GM23338 (cell line): Measurements from ENCODE around the gene ITPR3. TPM values are rescaled to one million over a fixed set of nuclear protein-coding genes. Genes with fewer than 3 reads are reported as not detected.

ENCODE experiments used
- ATAC-seq: fragments of 200-7000 bp; cut with Tn5 transposase; 3 replicates; pipeline ENCODE4 v1.9.1; 2020
- DNase-seq: peaks from one replicate; pipeline ENCODE4 v3.0.0-alpha.2; 2015; ENCODE audit warnings: low spot score
- H2AFZ ChIP-seq: fragments of 200-600 bp; sonication (generic); 2 replicates; pipeline ENCODE4 v1.8.0; 2016; ENCODE audit warnings: antibody characterized with exemption, mild to moderate bottlenecking, moderate library complexity
- H3F3A ChIP-seq: fragments of 200-600 bp; sonication (generic); replicated peaks from 2 replicates; pipeline ENCODE4 v1.8.0; 2017; ENCODE audit warnings: antibody characterized with exemption, mixed run types, low read depth
- H3K27ac ChIP-seq: fragments of 200-600 bp; sonication (generic); 2 replicates; pipeline ENCODE4 v1.6.1; 2016; ENCODE audit warnings: low read depth
- H3K27me3 ChIP-seq: fragments of 200-600 bp; sonication (generic); 2 replicates; pipeline ENCODE4 v1.8.0; 2016; ENCODE audit warnings: mild to moderate bottlenecking, mixed run types, moderate library complexity; ENCODE audit not compliant: insufficient read depth
- H3K36me3 ChIP-seq: fragments of 200-600 bp; sonication (generic); 2 replicates; pipeline ENCODE4 v1.8.0; 2016; ENCODE audit warnings: mild to moderate bottlenecking; ENCODE audit not compliant: insufficient read depth
- H3K4me1 ChIP-seq: fragments of 200-600 bp; sonication (generic); 2 replicates; pipeline ENCODE4 v1.8.0; 2016; ENCODE audit warnings: mild to moderate bottlenecking, moderate library complexity; ENCODE audit not compliant: insufficient read depth
- H3K4me2 ChIP-seq: fragments of 200-600 bp; sonication (generic); 2 replicates; pipeline ENCODE4 v1.7.1; 2017; ENCODE audit warnings: mixed run types
- H3K4me3 ChIP-seq: fragments of 200-600 bp; sonication (generic); 2 replicates; pipeline ENCODE4 v1.6.1; 2016; ENCODE audit warnings: mixed run types
- H3K79me2 ChIP-seq: fragments of 200-600 bp; sonication (generic); replicated peaks from 2 replicates; pipeline ENCODE4 v1.8.0; 2017; ENCODE audit warnings: mild to moderate bottlenecking; ENCODE audit not compliant: insufficient read depth
- H3K9me2 ChIP-seq: fragments of 200-600 bp; sonication (generic); 2 replicates; pipeline ENCODE4 v1.8.0; 2017; ENCODE audit not compliant: insufficient read depth
- H4K20me1 ChIP-seq: fragments of 200-600 bp; sonication (generic); replicated peaks from 2 replicates; pipeline ENCODE4 v1.8.0; 2017; ENCODE audit warnings: mild to moderate bottlenecking; ENCODE audit not compliant: insufficient read depth
- H3K27ac Mint-ChIP-seq: 2 replicates; pipeline ENCODE4 v1.8.0; 2020; ENCODE audit warnings: inconsistent platforms, mild to moderate bottlenecking, moderate library complexity, mixed read lengths
- H3K27me3 Mint-ChIP-seq: 3 replicates; pipeline ENCODE4 v1.8.0; 2022; ENCODE audit warnings: low read depth, mild to moderate bottlenecking, moderate library complexity, mixed read lengths, inconsistent platforms; ENCODE audit not compliant: insufficient read depth, poor library complexity
- H3K36me3 Mint-ChIP-seq: 3 replicates; pipeline ENCODE4 v1.8.0; 2021; ENCODE audit warnings: low read depth, mild to moderate bottlenecking, inconsistent platforms, moderate library complexity, mixed read lengths
- H3K4me1 Mint-ChIP-seq: 3 replicates; pipeline ENCODE4 v1.8.0; 2020; ENCODE audit warnings: mild to moderate bottlenecking, inconsistent platforms, mixed read lengths
- H3K4me3 Mint-ChIP-seq: 3 replicates; pipeline ENCODE4 v1.8.0; 2021; ENCODE audit warnings: moderate library complexity, mild to moderate bottlenecking, inconsistent platforms, mixed read lengths
- H3K9me3 Mint-ChIP-seq: 3 replicates; pipeline ENCODE4 v1.8.0; 2020; ENCODE audit warnings: moderate library complexity, mild to moderate bottlenecking, inconsistent platforms, mixed read lengths
- CREB1 ChIP-seq: fragments of 250-450 bp; sonication (Bioruptor Pico); IDR thresholded peaks from 2 replicates; pipeline ENCODE4 v1.5.0; 2020; ENCODE audit warnings: low read depth, mild to moderate bottlenecking, moderate library complexity
- CTCF ChIP-seq, 2 experiments: fragments of 200-600 bp in 1 of 2; sonication (generic) in 1 of 2; conservative IDR thresholded peaks; 2 replicates each; pipeline versions ENCODE4 v1.5.1 to v1.6.1; 2016 to 2017; ENCODE audit warnings: antibody characterized with exemption in 2 of 2, low read depth in 2 of 2, mild to moderate bottlenecking in 2 of 2, moderate library complexity in 1 of 2
- ETS1 ChIP-seq: IDR thresholded peaks from 2 replicates; pipeline ENCODE4 v1.6.1; 2016; ENCODE audit warnings: antibody characterized with exemption
- EZH2 ChIP-seq: fragments of 200-600 bp; sonication (generic); IDR thresholded peaks from one replicate; pipeline ENCODE4 v1.8.0; 2017; ENCODE audit warnings: antibody characterized with exemption, mild to moderate bottlenecking, low read depth; ENCODE audit not compliant: unreplicated experiment
- EZH2phosphoT487 ChIP-seq: fragments of 200-600 bp; sonication (generic); IDR thresholded peaks from one replicate; pipeline ENCODE4 v1.8.1; 2018; ENCODE audit warnings: antibody characterized with exemption; ENCODE audit not compliant: unreplicated experiment
- JUNB ChIP-seq: IDR thresholded peaks from one replicate; pipeline ENCODE4 v1.6.1; 2016; ENCODE audit warnings: antibody characterized with exemption; ENCODE audit not compliant: unreplicated experiment
- NANOG ChIP-seq: IDR thresholded peaks from 2 replicates; pipeline ENCODE4 v1.6.1; 2016; ENCODE audit warnings: antibody characterized with exemption, borderline replicate concordance
- POLR2AphosphoS5 ChIP-seq: IDR thresholded peaks from 2 replicates; pipeline ENCODE4 v1.6.1; 2016; ENCODE audit warnings: antibody characterized with exemption, low read depth
- REST ChIP-seq: IDR thresholded peaks from one replicate; pipeline ENCODE4 v1.6.1; 2018; ENCODE audit warnings: antibody characterized with exemption; ENCODE audit not compliant: unreplicated experiment
- STAT1 ChIP-seq: IDR thresholded peaks from one replicate; pipeline ENCODE4 v1.6.1; 2016; ENCODE audit warnings: antibody characterized with exemption; ENCODE audit not compliant: unreplicated experiment
- ZNF331 ChIP-seq: fragments of 250-450 bp; sonication (Bioruptor Pico); IDR thresholded peaks from 2 replicates; pipeline ENCODE4 v1.5.0; 2020; ENCODE audit warnings: low read depth, mild to moderate bottlenecking, moderate library complexity
- polyA plus RNA-seq: library from polyadenylated mRNA; unstranded; fragments of >200 nt; fragmentation: Nextera tagmentation; extraction: Ambion mirVana; gene quantifications from 2 replicates; pipeline ENCODE4 v1.2.1, GENCODE V29; 2016
- total RNA-seq: library from RNA; depleted of rRNA; stranded (reverse); fragments of >200 nt; shearing (Covaris generic); gene quantifications from 2 replicates; pipeline ENCODE4 v1.2.3, GENCODE V29; 2014

The ITPR3 gene
- total and polyA plus RNA-seq, 2 experiments from 2014 or later, result 7.3 to 31.9 TPM

- no peak for TF ChIP-seq ETS1
- no peak for TF ChIP-seq EZH2
- no peak for TF ChIP-seq ZNF331 (CRISPR knock-in tag)
Measured at GRCh38 chr6:33599413-33599938, 21.6 kb upstream of the ITPR3 start (continued).

GRCh38 chr6:33600761-33601160 is 20.4 kb upstream of the ITPR3 start:
- no peaks in the 10 kb centered on the region for H3F3A ChIP-seq
- H3K9me2 ChIP-seq, result no peaks in the 10 kb centered on the region
- H3K4me3 ChIP-seq, result no peak overlapping the region
- Mint-ChIP-seq H3K9me3 (peaks cover 8% of the 10 kb centered on the region; the same call in 1 of the 3 replicates), H3K27me3 (peaks cover 7% of the 10 kb centered on the region), H3K36me3 (peaks cover 8% of the 10 kb centered on the region; the same call in 1 of the 3 replicates), H3K4me1 (no peaks in the 10 kb centered on the region), H3K4me3 (no peak overlapping the region), H3K27ac (no peak overlapping the region)
- no peaks in the 10 kb centered on the region for H3K4me1 ChIP-seq
- H2AFZ ChIP-seq, result no peak overlapping the region
- no peak for TF ChIP-seq EZH2phosphoT487
- TF ChIP-seq EZH2, result no peak
- DNase-seq (no peak), ATAC-seq (no peak)
- H3K27ac ChIP-seq, result no peak overlapping the region
- H4K20me1 ChIP-seq, result no peaks in the 10 kb centered on the region
- no peak overlapping the region for H3K4me2 ChIP-seq
- no peaks in the 10 kb centered on the region for H3K27me3 ChIP-seq
- no peaks in the 10 kb centered on the region for H3K36me3 ChIP-seq
- no peaks in the 10 kb centered on the region for H3K79me2 ChIP-seq

- H3K27me3 ChIP-seq, result no peaks in the 10 kb centered on the region
- Mint-ChIP-seq H3K9me3 (peaks cover 8% of the 10 kb centered on the region; the same call in 2 of the 3 replicates), H3K4me1 (peaks cover 8% of the 10 kb centered on the region), H3K27ac (no peak overlapping the region), H3K27me3 (peaks cover 12% of the 10 kb centered on the region), H3K4me3 (no peak overlapping the region), H3K36me3 (peaks cover 8% of the 10 kb centered on the region; the same call in 1 of the 3 replicates)
- no peak overlapping the region for H3K4me2 ChIP-seq
- DNase-seq (no peak), ATAC-seq (no peak)
- no peak overlapping the region for H3K4me3 ChIP-seq
- H2AFZ ChIP-seq, result no peak overlapping the region
- no peaks in the 10 kb centered on the region for H3K36me3 ChIP-seq
- no peaks in the 10 kb centered on the region for H4K20me1 ChIP-seq
- H3K79me2 ChIP-seq, result no peaks in the 10 kb centered on the region
- H3F3A ChIP-seq, result no peaks in the 10 kb centered on the region
- peaks cover 3% of the 10 kb centered on the region; the same call in 1 of the 2 replicates for H3K4me1 ChIP-seq
- H3K9me2 ChIP-seq, result no peaks in the 10 kb centered on the region
- H3K27ac ChIP-seq, result no peak overlapping the region
- TF ChIP-seq CTCF (conservative IDR thresholded peaks at IDR 0.05; ENCODE audit: low read depth in 2 of 2), result no peak
- TF ChIP-seq ETS1, result no peak
- TF ChIP-seq REST, result no peak
- TF ChIP-seq CREB1, result no peak
- no peak for TF ChIP-seq ZNF331 (CRISPR knock-in tag)
- TF ChIP-seq NANOG, result no peak
- no peak for TF ChIP-seq STAT1
- no peak for TF ChIP-seq POLR2AphosphoS5
- no peak for TF ChIP-seq EZH2
- TF ChIP-seq JUNB, result no peak
Measured at GRCh38 chr6:33602180-33602579, 18.9 kb upstream of the ITPR3 start.
